ENCODE measurements around the gene RELN.

The RELN gene

GRCh38 chr7:103538964-103539709 lies 450.3 kb downstream of the RELN start:
- in situ Hi-C loops (cut with HindIII; ENCODE audit: low pct_ligation_motif_present, low sequenced_read_pairs): no loop called here
- TF ChIP-seq CTCF (IDR thresholded peaks at IDR 0.05; ENCODE audit: low read depth, low read length, missing control alignments): no peak
- Histone ChIP-seq H3K27ac (no peak overlapping the region), H3K27me3 (replicated peaks) (no peaks in the 10 kb centered on the region), H3K4me3 (ENCODE audit: low read depth, low read length) (no peak overlapping the region), H3K36me3 (replicated peaks) (no peaks in the 10 kb centered on the region)
- no peak for DNase-seq

DNA sequence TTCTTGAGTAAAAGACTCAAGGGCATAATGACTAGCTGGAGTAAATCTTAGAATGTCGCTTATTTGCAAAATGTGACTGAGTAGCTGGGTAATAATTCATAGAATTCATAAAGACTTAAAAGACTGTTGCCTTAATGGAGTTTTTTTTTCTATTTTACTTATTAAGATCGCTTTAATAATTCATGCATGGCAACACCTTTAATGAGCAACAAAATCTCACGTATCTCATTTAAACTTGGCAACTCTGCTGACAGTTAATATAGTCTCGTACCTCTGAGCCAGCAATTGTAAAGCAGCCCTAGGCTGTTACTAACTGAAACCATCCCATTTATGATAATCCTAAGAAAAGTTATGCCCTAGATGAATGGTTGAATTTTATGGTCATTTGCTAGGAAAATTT lies 455.7 kb downstream of the RELN start:
- in situ Hi-C loops (cut with HindIII; ENCODE audit: low pct_ligation_motif_present, low sequenced_read_pairs): no loop called here
- no peak overlapping the region for H3K27ac ChIP-seq
- DNase-seq: no peak
- TF ChIP-seq CTCF (IDR thresholded peaks at IDR 0.05; ENCODE audit: low read depth, low read length, missing control alignments): no peak
- H3K36me3 ChIP-seq (replicated peaks): no peaks in the 10 kb centered on the region
- no peak overlapping the region for H3K4me3 ChIP-seq (ENCODE audit: low read depth, low read length)
- H3K27me3 ChIP-seq (replicated peaks): no peaks in the 10 kb centered on the region

DNA sequence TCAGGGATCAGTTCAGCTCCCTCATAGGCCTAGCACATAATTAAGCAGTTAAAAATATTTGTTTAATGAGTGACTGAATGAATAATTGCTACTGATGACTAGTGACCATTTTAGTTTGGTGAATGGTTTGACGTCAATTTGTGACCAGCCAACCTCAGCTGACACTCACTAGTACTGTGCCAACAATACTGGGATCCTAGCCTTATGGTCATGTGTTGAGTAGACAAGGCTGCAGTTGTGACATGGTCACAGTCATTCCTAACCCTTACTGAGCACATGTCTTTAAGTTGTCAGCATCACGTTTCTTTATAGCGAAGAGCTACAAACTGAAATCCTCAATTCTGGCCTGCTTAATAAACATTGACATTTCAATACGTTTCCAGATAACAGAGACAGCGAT lies 456.5 kb downstream of the RELN start:
- no peaks in the 10 kb centered on the region for H3K27me3 ChIP-seq (replicated peaks)
- H3K4me3 ChIP-seq (ENCODE audit: low read depth, low read length): no peak overlapping the region
- no peaks in the 10 kb centered on the region for H3K36me3 ChIP-seq (replicated peaks)
- in situ Hi-C loops (cut with HindIII; ENCODE audit: low pct_ligation_motif_present, low sequenced_read_pairs): no loop called here
- DNase-seq: no peak
- no peak overlapping the region for H3K27ac ChIP-seq
- TF ChIP-seq CTCF (IDR thresholded peaks at IDR 0.05; ENCODE audit: low read depth, low read length, missing control alignments): no peak

- no peak for DNase-seq
- Histone ChIP-seq H3K4me3 (ENCODE audit: low read depth, low read length) (no peak overlapping the region), H3K27ac (no peak overlapping the region), H3K36me3 (replicated peaks) (no peaks in the 10 kb centered on the region), H3K27me3 (replicated peaks) (no peaks in the 10 kb centered on the region)
- in situ Hi-C loops (cut with HindIII; ENCODE audit: low pct_ligation_motif_present, low sequenced_read_pairs): no loop called here
- TF ChIP-seq CTCF (IDR thresholded peaks at IDR 0.05; ENCODE audit: low read depth, low read length, missing control alignments): no peak
These were observed 461.3 kb downstream of the RELN start for GRCh38 chr7:103528152-103528551.

DNA sequence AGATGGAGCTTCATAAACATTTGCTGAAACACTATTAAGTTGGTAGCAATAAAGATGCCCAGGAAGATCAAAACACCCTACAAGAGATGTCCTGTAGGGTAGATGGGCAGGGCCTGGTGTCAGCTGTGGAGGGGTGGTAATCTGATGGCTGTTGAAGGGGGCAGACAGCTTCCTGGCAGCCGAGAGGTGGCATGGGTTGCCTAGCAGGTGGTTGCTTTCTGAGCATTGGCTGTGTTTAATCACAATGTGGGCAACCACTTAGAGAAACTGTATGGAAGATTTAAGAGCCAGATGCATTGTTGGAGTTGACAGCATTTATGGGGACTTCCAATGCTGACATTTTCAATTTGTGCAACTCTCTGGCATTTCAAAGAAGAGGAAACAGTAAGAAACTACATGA lies 463.5 kb downstream of the RELN start:
- in situ Hi-C loops (cut with HindIII; ENCODE audit: low pct_ligation_motif_present, low sequenced_read_pairs): no loop called here
- DNase-seq: no peak
- Histone ChIP-seq H3K27me3 (replicated peaks) (no peaks in the 10 kb centered on the region), H3K4me3 (ENCODE audit: low read depth, low read length) (no peak overlapping the region), H3K27ac (no peak overlapping the region), H3K36me3 (replicated peaks) (no peaks in the 10 kb centered on the region)
- TF ChIP-seq CTCF (IDR thresholded peaks at IDR 0.05; ENCODE audit: low read depth, low read length, missing control alignments): no peak
